Activated CD4-positive, alpha-beta T cell treated with anti-CD3 and anti-CD28 coated beads, Interleukin-10, Interleukin-2, amounts not matched to agents 100 ng/mL and 50 ng/mL, durations not matched to agents 16 hours and 8 hours (primary cell): ENCODE measurements around the gene ARHGEF37.
"Not testable (repeated sequence)": the region's sequence is repeated elsewhere in the genome, so short reads cannot be mapped to it uniquely, and the experiment has no call there.

Experiments
- DNase-seq: peaks from one replicate; pipeline ENCODE4 v3.0.0-alpha.2; 2020

Gene ARHGEF37, protein sequence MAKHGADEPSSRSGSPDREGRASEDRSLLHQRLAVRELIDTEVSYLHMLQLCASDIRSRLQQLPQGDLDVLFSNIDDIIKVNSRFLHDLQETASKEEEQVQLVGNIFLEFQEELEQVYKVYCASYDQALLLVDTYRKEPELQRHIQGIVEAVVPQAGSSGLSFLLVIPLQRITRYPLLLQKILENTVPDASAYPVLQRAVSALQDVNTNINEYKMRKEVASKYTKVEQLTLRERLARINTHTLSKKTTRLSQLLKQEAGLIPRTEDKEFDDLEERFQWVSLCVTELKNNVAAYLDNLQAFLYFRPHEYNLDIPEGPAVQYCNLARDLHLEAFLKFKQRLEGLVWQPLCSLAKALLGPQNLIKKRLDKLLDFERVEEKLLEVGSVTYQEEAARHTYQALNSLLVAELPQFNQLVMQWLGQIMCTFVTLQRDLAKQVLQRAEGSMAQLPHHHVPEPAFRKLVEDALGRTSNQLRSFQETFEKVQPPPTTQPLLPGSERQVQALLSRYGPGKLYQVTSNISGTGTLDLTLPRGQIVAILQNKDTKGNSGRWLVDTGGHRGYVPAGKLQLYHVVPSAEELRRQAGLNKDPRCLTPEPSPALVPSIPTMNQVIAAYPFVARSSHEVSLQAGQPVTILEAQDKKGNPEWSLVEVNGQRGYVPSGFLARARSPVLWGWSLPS

DNA sequence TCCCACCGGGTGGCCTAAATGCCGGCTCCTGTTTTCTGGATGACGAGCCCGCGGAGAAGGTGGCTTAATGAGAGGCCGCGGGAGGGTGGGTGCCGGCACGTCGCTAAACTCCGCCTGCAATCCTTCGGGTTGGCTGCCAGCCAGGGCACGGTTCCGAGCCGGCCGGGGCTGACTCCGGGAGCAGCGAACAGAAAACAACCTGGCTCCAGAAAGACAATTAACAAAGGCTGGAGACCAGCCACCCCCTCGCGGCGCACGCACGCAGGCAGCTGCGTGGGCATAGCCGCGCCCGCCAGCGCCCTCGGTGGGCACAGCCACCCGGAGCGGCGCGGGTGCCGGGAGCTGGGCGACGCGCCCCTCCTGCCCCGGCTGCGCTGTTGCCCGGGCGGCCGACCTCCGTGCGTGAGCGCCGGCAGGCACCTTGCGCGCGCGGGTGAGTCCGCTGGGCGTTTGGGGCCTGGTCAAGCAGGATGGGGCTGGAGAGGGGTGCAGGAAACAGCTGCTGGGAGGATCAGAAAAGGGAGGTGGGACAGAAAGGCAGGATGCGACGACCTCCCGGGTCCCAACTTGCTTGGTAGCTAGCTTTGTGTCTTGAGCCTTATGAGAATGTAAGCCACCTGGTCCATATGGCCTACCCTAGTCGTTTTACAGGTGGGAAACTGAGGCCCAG lies at the start of gene ARHGEF37:
TSS of gene ARHGEF37 (plus strand) at position 307 of the 670 bp plus-strand sequence. CDS start 16,272 bp downstream, outside the sequence.
- DNase-seq: peak; percentile 39

DNA sequence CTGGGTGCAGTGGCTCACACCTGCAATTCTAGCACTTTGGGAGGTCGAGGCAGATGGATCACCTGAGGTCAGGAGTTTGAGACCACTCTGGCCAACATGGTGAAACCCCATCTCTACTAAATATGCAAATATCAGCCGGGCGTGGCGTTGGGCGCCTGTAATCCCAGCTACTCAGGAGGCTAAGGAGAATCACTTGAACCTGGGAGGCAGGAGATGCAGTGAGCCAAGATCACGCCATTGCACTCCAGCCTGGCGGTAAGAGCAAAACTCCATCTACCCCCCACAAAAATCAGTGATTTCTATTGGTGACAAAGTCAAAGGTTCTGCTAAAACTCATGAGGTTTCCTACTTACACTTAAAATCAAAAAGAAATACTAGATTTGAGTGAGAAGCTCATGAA lies 48.9 kb upstream of the ARHGEF37 start:
- DNase-seq: no peak

DNA sequence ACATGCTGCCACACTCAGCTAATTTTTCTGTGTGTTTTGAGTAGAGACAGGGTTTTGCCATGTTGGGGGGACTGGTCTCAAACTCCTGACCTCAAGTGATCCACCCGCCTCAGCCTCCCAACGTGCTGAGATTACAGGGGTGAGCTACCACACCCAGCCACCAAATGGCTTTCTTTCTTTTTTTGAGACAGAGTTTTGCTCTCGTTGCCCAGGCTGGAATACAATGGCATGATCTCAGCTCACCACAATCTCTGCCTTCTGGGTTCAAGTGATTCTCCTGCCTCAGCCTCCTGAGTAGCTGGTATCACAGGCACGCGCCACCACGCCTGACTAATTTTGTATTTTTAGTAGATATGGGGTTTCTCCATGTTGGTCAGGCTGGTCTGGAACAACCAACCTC lies 45.5 kb upstream of the ARHGEF37 start:
- not testable (repeated sequence) for DNase-seq

DNA sequence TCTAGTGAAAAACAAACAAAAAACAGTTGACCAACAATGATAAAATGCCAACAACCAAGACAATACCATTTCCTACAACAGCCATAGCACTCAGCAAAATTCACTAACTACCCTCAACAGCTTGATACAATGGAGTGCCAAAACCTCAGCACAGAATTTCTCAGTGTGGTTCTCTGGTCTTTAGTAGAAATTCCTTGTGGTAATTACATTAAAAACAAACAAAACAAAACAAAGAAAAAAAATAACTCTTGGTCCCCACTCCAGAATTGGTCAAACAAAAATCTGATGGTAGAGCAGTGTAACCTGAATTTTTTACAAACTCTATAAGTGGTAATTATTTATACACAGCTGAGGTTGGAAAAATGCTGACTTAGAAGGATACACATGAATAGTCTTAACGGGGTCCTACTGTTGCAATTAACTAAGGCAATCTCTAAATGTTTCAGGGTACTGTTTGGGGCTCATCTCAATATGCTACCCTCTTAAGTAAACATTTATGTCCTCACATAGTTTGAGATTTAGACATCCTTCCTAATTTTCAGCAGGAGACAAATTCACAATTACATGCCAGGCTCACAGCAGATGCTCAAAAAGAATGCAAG lies 43.8 kb upstream of the ARHGEF37 start:
- DNase-seq: no peak

DNA sequence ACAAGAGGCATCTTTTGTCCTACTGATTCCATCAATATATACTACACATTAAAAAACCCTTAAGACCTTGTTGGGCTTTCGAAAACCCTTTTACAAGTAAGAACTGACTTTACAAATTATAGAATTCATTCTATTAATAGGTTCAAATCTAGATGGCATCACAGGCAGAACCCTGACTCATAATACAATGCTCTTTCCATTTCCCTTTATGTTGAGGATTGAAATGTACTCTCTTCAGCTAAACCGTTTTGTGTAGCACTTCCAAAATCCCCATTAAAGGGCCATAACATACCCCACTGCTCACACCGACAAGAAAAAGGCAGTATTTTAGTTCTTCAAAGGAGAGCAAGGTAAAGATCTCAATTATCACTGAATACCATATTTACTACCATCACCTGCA lies 41.2 kb upstream of the ARHGEF37 start:
- no peak for DNase-seq

DNA sequence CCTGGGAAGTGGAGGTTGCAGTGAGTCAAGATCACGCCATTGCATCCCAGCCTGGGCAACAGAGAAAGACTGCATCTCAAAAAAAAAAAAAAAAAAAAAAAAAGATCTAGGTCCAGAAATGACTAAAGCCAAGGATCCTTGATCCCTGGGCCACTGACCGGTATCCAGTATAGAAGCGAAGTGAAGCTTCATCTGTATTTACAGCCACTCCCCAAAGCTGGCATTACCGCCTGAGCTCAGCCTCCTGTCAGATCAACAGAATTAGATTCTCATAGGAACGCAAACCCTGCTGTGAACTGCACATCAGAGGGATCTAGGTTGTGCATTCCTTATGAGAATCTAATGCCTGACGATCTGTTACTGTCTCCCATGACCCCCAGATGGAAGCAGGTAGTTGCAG lies 39.4 kb upstream of the ARHGEF37 start:
- DNase-seq: no peak

DNA sequence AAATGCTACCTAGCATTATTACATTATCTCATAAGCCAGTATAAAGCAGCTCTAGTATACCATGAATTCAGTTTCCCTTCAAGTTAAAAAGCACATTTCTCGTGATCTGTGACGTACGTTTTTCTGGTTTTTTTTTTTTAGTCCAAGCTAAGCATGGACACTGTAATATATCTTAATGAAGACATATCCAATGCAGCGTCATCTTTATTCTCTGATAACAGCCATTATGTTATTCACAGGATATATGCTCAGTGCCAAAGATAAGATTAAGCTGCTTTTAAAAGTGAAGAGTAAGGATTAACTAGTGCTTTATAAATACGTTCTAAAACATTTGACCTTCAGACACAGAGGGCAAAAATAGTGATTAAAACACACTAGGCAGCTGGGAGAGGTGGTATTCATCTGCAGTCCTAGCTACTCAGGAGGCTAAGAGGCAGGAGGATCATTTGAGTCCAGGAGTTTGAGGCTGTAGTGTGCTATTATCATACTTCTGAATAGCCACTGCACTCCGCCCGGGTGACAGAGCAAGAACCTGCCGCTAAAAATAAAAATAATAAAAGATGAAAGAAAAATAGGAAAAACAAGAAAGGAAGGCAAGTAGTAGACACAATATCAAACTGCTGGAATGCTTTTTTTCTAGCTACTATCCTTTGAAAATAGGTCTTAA lies 37.8 kb upstream of the ARHGEF37 start:
- DNase-seq: no peak

DNA sequence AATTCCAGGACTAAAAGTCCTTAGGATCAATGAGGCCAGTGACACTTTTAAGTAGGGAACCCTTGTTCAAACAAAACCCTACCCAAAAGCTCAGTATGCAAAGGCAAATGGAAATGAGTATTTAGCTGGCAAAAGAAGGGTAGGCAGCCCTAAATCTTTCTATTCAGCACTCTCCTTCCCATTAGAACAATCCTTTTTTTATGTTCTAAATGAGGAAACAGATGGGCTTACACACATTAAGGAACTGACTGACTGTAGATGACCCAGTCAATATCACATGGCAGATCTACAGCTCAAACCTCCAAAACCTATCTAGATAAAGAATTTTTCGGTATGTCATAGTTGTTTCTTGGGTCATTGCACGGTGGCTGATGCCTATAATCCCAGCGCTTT lies 37.3 kb upstream of the ARHGEF37 start:
- no peak for DNase-seq

DNA sequence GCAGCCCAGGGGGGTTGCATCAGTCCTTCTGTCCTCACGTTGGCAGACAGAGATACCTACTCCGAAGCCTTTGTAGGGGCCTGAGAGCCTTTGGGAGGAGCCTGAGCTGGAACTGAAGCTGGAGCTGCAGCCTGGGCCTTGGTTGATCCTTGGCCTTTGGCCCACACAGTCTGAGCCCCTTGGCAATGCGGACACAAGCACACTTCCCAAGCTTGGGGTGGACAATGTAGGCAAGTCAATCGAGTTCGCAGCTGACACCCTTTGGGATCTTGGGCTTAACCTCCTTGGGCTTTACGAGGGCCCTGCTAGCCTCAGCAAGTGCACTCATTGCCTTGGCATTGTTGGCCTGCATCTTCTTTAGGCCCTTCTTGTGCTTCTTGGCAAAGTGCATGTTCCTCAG lies 36.0 kb upstream of the ARHGEF37 start:
- no peak for DNase-seq

DNA sequence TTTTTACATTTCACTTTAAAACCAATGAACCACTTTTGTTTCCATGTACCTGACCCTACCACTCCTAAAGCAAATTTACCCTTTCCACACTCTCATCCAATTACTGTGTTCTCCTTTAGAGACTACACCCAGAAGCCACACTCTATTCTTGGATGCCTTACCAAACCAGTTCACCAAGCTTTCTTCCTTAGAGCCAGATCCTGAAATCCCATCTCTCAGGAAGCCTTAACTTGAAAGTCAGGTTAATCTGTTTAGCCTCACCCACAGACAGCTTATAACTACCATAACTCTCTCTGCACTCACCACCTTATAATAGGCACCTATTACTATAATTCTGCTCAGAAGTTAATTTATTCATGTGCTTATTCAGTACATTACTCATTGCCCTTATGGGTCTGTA lies 34.3 kb upstream of the ARHGEF37 start:
- DNase-seq: no peak

DNA sequence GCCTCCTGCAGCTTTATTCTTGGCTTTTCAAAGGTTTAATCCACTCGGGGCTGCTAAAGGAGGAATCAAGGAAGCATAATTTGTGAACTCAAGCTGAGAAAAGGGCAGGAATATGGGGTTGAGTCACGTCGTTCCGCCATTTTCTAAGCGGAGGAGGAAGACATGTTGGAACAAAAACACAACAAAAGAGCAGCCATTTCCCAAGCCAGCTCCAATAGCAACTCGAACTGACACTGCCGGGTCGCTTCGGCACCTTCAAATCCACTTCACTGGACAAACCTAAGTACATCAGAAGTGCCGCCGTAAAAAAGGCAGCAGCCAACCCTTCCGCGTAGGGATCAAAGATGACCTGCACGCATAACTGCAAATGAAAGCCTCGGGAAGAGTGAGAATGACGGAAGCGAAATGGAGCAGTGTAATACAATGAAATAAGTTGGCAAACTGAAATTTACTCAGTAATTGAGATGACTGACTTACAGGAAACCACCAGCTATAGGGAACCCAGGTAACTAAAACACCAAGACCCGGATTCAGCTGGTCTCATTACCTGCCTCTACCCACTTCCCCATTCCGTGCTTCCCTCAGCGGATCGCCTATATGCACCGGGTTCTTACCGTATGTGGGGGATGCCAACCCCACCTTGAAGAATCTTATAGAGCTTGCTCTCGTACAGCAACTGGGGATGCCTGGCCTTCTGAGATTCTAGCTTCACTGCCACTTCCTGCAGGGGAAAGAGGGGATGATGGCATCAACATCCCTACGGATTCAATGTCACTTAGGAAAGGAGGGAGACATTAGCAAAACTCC lies 31.6 kb upstream of the ARHGEF37 start:
- peak; percentile 61 for DNase-seq

DNA sequence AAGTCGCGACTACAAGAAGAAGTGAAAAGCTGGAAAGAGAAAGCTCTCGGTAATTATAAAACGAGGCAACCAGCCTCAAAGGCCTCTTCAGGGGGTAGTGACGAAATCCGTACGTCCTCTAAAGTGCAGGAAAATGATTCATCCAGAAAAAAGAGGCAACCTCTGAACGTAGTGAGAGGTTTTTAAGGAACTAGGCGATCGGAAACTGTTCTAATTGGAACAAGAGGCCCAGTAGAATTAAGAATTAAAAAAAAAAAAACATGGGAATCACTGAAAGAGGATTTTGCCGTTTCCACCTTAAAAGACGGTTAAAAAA lies 31.1 kb upstream of the ARHGEF37 start:
- peak; percentile 45 for DNase-seq

DNA sequence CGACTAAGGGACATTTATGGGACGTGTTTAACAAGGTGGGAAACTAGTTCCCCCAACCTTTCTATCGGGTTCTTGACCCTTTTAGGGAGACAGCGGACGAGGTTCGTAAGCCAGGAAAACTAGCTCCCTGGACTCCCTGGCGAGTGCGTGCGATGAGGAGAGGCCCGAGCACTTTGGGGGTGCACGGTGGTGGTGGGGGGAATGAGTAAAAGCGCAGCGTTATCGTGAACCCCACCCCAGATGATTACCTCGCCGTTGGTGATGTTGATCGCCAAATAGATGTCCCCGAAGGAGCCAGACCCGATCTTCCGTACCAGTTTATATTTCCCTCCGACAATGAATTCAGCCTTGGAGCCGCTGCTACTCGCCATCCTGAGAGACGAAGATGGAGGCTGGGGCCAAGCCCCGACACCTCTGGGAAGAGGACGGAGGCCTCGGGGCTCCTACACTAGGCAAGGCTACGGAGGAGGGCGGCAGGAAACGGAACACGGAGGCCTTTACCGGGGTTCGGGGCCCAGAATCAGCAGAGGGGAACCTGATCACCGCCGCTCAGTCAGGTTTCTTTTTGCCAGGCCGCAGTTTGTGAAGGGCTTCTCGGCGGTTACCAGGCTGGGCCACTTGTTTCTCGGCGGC lies 30.6 kb upstream of the ARHGEF37 start:
- DNase-seq: peak; percentile 27

DNA sequence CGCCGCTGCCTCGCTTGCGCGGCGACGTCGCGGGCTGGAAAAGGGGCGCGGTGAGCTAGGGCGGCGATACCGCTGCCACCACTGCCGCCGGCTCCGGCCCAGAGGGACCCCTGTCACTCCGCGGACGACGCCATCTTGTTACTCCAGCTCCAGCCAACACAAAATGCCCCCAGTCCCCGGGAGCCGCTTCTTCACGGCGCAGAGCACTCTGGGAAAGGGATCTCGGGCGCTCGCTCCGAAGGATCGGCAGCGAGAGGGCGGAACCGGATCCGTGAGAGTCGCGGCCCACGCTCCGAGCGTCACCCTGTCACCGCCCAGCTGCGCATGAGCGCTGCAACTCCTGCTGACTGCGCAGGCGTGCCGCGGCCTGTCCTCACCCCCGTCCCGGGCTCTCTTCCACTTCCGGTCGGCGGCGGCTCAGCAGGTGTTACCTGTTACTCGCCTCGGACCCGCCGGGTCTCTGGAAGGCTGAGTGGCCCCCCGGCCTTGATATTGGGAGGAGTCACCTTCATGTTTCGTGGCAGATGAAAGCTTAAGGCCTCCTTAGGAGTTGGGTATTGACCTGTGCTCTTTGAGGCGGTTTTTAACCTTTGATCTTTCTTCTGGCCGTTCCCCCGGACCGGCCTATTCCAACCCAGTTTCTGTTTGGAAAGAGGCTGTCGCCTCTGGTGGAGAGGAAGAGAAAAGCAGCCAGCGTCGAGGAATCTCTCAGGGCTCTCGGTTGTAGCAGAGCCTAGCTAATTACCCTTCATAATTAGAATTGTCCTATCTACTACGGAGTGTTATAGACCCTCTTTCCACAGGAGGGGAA lies 29.9 kb upstream of the ARHGEF37 start, which contains the start of gene CSNK1A1:
TSS of gene CSNK1A1 (minus strand) at position 213 of the 811 bp plus-strand sequence. CDS start 475 bp downstream, outside the sequence.
- DNase-seq: peak; percentile 99

DNA sequence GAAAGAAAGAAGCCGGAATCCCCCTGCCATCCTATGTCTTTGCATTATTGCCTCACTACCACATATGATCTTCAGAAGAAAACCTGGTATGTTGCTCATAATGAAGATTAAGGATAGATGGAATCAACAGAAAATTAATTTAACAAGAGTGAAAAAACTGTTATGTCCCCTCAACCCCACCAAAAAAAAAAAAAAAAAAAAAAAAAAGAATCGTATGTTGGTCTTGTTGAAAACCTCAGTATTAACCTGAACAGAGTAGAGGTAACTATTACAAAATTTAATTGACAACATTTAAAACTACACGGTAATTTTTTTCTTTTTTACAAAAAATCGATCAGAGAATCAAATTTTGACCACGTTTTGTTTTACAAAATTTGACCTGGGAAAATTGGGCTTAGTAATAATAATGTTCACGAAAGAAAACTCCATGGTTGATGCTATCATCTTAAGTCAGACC lies 29.2 kb upstream of the ARHGEF37 start:
- no peak for DNase-seq

DNA sequence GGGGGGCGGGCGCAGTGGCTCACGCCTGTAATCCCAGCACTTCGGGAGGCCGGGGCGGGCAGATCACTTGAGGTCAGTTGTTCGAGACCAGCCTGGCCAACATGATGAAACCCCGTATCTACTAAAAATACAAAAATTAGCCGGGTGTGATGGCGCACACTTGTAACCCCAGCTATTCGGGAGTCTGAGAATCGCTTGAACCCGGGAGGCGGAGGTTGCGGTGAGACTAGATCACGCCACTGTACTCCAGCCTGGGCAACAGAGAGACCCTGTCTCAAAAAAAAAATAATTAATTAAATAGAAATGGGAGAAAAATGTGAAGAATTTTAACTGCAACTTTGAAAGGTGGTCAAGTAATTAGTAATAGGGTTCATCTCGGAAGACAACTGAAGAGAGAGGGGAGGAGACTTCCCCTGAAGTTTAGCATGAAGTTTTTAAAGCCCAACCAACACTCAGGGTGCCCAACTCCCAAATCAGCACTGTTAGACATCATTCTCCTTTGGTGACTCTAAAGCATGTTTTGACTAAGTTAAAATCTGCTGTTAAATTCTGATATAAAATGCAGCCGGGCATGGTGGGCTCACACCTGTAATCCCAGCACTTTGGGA lies 28.6 kb upstream of the ARHGEF37 start:
- no peak for DNase-seq

DNA sequence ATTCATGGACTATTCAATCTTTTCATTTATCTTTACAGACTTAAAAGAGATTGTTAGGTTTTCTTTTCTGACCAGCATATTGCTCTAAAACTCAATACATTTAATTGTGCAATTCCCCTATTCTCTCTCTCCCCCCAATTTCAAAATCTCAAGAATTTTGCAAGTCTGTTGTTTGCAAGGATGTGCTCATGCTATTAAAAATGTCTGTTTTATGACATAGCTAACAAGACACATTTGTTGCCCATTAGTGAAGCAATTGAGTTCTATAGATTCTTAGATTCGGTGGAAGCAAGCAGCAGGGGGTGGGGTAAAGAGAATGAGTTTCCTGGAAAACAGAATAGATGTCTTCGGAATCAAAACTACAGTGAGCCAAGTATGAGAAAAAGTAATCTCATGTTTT lies 21.6 kb upstream of the ARHGEF37 start:
- DNase-seq: no peak

DNA sequence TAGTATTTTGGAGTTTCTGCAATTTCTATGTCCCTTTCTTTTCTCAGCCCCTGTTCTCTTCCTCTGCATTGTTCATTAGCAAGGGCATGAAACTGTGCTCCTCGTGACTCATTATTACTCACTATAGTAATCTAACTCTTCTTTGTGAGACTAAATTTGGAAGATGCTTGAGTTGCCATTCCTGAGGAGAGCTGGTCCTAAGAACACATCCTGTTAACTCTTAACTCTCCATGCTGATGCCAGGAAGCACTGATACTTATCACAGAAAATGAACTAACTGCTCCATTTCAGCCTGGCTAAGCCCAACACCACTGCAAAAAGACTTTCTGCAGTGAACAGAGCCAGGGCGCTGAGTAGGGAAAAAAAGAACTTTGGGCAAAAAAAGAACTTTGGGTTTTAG lies 19.4 kb upstream of the ARHGEF37 start:
- peak; percentile 40 for DNase-seq

DNA sequence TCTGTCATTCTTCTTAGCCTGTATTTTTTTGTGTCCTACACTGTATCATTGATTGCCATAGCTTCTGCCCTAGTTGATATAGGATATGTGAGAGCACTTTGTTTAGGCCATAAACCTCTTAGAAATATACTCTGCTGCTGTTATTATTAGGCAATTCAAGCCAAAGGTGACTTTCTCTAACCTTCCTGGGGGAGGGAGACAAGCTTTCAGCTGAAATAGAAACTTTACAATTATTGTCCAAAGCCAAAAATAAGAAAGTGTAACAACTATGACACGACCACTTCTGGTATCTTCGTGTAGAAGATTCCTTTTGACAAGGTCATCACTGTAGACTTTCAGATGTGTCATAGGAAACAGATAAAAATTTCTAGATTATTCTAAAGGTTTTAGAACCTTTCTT lies 17.8 kb upstream of the ARHGEF37 start:
- no peak for DNase-seq

DNA sequence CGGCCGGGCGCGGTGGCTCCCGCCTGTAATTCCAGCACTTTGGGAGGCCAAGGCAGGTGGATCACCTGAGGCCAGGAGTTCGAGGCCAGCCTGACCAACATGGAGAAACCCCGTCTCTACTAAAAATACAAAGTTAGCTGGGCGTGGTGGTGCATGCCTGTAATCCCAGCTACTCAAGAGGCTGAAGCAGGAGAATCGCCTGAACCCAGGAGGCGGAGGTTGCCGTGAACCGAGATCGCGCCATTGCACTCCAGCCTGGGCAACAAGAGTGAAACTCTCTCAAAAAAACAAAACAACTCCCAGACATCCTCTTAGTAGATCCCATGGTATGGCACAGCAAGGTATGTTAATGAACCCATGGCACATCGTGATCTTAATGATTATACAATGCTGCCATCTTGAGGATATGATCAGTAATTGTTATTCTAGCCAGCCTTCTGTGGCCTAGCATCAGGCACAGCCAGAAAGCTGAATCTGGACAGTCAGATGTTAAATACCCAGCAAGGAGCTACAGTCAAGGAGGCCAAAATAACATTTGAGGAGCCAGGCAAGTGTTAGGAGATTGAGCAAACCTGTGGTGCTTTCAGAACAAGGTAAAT lies 16.7 kb upstream of the ARHGEF37 start:
- DNase-seq: peak; percentile 76
